H9 (cell line): ENCODE measurements around the gene CD7. TPM values are rescaled to one million over a fixed set of nuclear protein-coding genes. Genes with fewer than 3 reads are reported as not detected.

Source experiments
- DNase-seq: peaks from one replicate; pipeline ENCODE4 v3.0.0-alpha.2; 2017
- H2AFZ ChIP-seq: one replicate; pipeline ENCODE4 v1.6.1; 2013; ENCODE audit warnings: mild to moderate bottlenecking, low read length, control low read depth, moderate library complexity
- H2AK5ac ChIP-seq: 2 replicates; pipeline ENCODE4 v1.6.1; 2013; ENCODE audit warnings: low read length, control low read depth, mixed read lengths; ENCODE audit not compliant: insufficient read length
- H2BK120ac ChIP-seq: one replicate; pipeline ENCODE4 v1.6.1; 2013; ENCODE audit warnings: low read depth, mild to moderate bottlenecking, low read length, control low read depth, inconsistent platforms; ENCODE audit not compliant: poor library complexity, severe bottlenecking
- H2BK12ac ChIP-seq: 2 replicates; pipeline ENCODE4 v1.6.1; 2013; ENCODE audit warnings: low read length, control low read depth, mixed read lengths, low read depth; ENCODE audit not compliant: insufficient read length
- H2BK15ac ChIP-seq: 2 replicates; pipeline ENCODE4 v1.6.1; 2013; ENCODE audit warnings: low read depth, low read length, control low read depth
- H2BK20ac ChIP-seq: one replicate; pipeline ENCODE4 v1.6.1; 2013; ENCODE audit warnings: low read depth, mild to moderate bottlenecking, low read length, control low read depth, inconsistent platforms; ENCODE audit not compliant: poor library complexity, severe bottlenecking
- H2BK5ac ChIP-seq: 2 replicates; pipeline ENCODE4 v1.6.1; 2013; ENCODE audit warnings: low read length, control low read depth, mixed read lengths; ENCODE audit not compliant: insufficient read length
- H3K14ac ChIP-seq: 2 replicates; pipeline ENCODE4 v1.6.1; 2013; ENCODE audit warnings: low read length, control low read depth; ENCODE audit not compliant: insufficient read depth
- H3K18ac ChIP-seq: 2 replicates; pipeline ENCODE4 v1.6.1; 2013; ENCODE audit warnings: low read depth, mild to moderate bottlenecking, mixed read lengths, low read length, control low read depth; ENCODE audit not compliant: insufficient read length
- H3K23ac ChIP-seq: 2 replicates; pipeline ENCODE4 v1.6.1; 2013; ENCODE audit warnings: low read length, control low read depth, mixed read lengths, low read depth; ENCODE audit not compliant: insufficient read length
- H3K23me2 ChIP-seq: 2 replicates; pipeline ENCODE4 v1.6.1; 2013; ENCODE audit warnings: low read depth, mild to moderate bottlenecking, mixed read lengths, low read length, control low read depth; ENCODE audit not compliant: insufficient read length, poor library complexity, severe bottlenecking
- H3K27ac ChIP-seq: 2 replicates; pipeline ENCODE4 v1.5.1; 2013; ENCODE audit warnings: low read length, control low read depth, mixed read lengths, low read depth; ENCODE audit not compliant: insufficient read length
- H3K27me3 ChIP-seq: 2 replicates; pipeline ENCODE4 v1.6.1; 2013; ENCODE audit warnings: low read length, control low read depth, inconsistent platforms; ENCODE audit not compliant: insufficient read depth
- H3K4ac ChIP-seq: 2 replicates; pipeline ENCODE4 v1.6.1; 2013; ENCODE audit warnings: low read depth, mild to moderate bottlenecking, control low read depth, inconsistent platforms, low read length, moderate library complexity
- H3K4me1 ChIP-seq: 2 replicates; pipeline ENCODE4 v1.6.1; 2013; ENCODE audit warnings: low read length, control low read depth, inconsistent platforms; ENCODE audit not compliant: insufficient read depth
- H3K4me2 ChIP-seq: 2 replicates; pipeline ENCODE4 v1.6.1; 2013; ENCODE audit warnings: low read length, control low read depth, mixed read lengths; ENCODE audit not compliant: insufficient read length, insufficient read depth
- H3K56ac ChIP-seq: 2 replicates; pipeline ENCODE4 v1.6.1; 2013; ENCODE audit warnings: low read depth, mild to moderate bottlenecking, mixed read lengths, low read length, control low read depth; ENCODE audit not compliant: insufficient read length
- H3K79me1 ChIP-seq: 2 replicates; pipeline ENCODE4 v1.6.1; 2013; ENCODE audit warnings: low read depth, mild to moderate bottlenecking, moderate library complexity, low read length, control low read depth, inconsistent platforms; ENCODE audit not compliant: insufficient read depth, poor library complexity, severe bottlenecking
- H3K79me2 ChIP-seq: 2 replicates; pipeline ENCODE4 v1.6.1; 2013; ENCODE audit warnings: low read length, control low read depth, inconsistent platforms; ENCODE audit not compliant: insufficient read depth
- H3K9ac ChIP-seq: 2 replicates; pipeline ENCODE4 v1.6.1; 2013; ENCODE audit warnings: low read length, control low read depth, mixed read lengths; ENCODE audit not compliant: insufficient read length; ENCODE audit errors: extremely low read depth
- H3K9me3 ChIP-seq: one replicate; pipeline ENCODE4 v1.6.1; 2013; ENCODE audit warnings: low read depth, low read length, inconsistent platforms; ENCODE audit not compliant: control insufficient read depth
- H3T11ph ChIP-seq: one replicate; pipeline ENCODE4 v1.6.1; 2013; ENCODE audit warnings: mild to moderate bottlenecking, low read length, control low read depth, inconsistent platforms
- H4K20me1 ChIP-seq: one replicate; pipeline ENCODE4 v1.6.1; 2013; ENCODE audit not compliant: control insufficient read depth, insufficient read length, insufficient read depth
- H4K5ac ChIP-seq: 2 replicates; pipeline ENCODE4 v1.6.1; 2013; ENCODE audit warnings: low read depth, mild to moderate bottlenecking, mixed read lengths, low read length, control low read depth; ENCODE audit not compliant: insufficient read length
- H4K8ac ChIP-seq: replicated peaks from 2 replicates; pipeline ENCODE4 v1.6.1; 2013; ENCODE audit warnings: low read length, control low read depth, mixed read lengths, low read depth; ENCODE audit not compliant: insufficient read length
- H4K91ac ChIP-seq: 2 replicates; pipeline ENCODE4 v1.6.1; 2013; ENCODE audit warnings: low read depth, mild to moderate bottlenecking, moderate library complexity, mixed read lengths, low read length, control low read depth; ENCODE audit not compliant: insufficient read length
- H3K27ac Mint-ChIP-seq, 3 experiments: 2 replicates in 2 of 3; 3 replicates in 1 of 3; pipeline ENCODE4 v1.8.0; 2020 to 2021; ENCODE audit warnings: mixed read lengths in 3 of 3, mild to moderate bottlenecking in 1 of 3, moderate library complexity in 1 of 3
- H3K27me3 Mint-ChIP-seq: 2 replicates; pipeline ENCODE4 v1.8.0; 2021; ENCODE audit warnings: low read depth, mild to moderate bottlenecking, moderate library complexity, mixed read lengths
- H3K36me3 Mint-ChIP-seq, 3 experiments: 2 replicates in 2 of 3; 3 replicates in 1 of 3; pipeline ENCODE4 v1.8.0; 2020 to 2021; ENCODE audit warnings: low read depth in 3 of 3, mixed read lengths in 3 of 3; ENCODE audit not compliant: insufficient read depth in 1 of 3
- H3K4me1 Mint-ChIP-seq, 2 experiments: 2 replicates each; pipeline ENCODE4 v1.8.0; 2020; ENCODE audit warnings: mixed read lengths in 2 of 2
- H3K4me3 Mint-ChIP-seq, 2 experiments: 2 replicates in 1 of 2; 3 replicates in 1 of 2; pipeline ENCODE4 v1.8.0; 2020 to 2021; ENCODE audit warnings: mild to moderate bottlenecking in 2 of 2, mixed read lengths in 2 of 2, moderate library complexity in 1 of 2
- H3K9me3 Mint-ChIP-seq, 2 experiments: 2 replicates in 1 of 2; 3 replicates in 1 of 2; pipeline ENCODE4 v1.8.0; 2020; ENCODE audit warnings: mild to moderate bottlenecking in 2 of 2, mixed read lengths in 2 of 2, moderate library complexity in 1 of 2
- CTCF ChIP-seq: fragments of 200-600 bp; sonication (generic); conservative IDR thresholded peaks from 3 replicates; pipeline ENCODE4 v1.8.0; 2021; ENCODE audit warnings: antibody characterized with exemption, mild to moderate bottlenecking
- WGBS: extraction: QIAGEN DNeasy Blood & Tissue Kit; methylation state at CpG from one replicate; pipeline ENCODE4 v1.1.7; 2013; ENCODE audit warnings: missing lambda C conversion rate, low lambda C conversion rate, mixed read lengths; ENCODE audit not compliant: insufficient read length; ENCODE audit errors: extremely low coverage; 5-methylcytosine and 5-hydroxymethylcytosine counted together
- total RNA-seq: library from RNA; stranded (reverse); gene quantifications from 2 replicates; pipeline ENCODE4 v1.2.1, GENCODE V29; 2021

CD7 gene
- total RNA-seq, 1 experiment from 2014 or later = 0.35 TPM

- Histone ChIP-seq H3K27me3 (peaks cover 2% of the 10 kb centered on the region; the same call in 1 of the 2 replicates), H2BK15ac (0 out of 2 replicates have a peak overlapping the region, but pooled peaks have one; percentile 14), H3K4ac (no peak overlapping the region), H2BK12ac (no peak overlapping the region), H2BK120ac (no peak overlapping the region), H3K4me1 (no peaks in the 10 kb centered on the region), H4K91ac (no peak overlapping the region), H2BK20ac (no peak overlapping the region), H2AFZ (no peak overlapping the region), H3K9me3 (no peaks in the 10 kb centered on the region), H3K14ac (no peak overlapping the region), H3K9ac (no peak overlapping the region), H2BK5ac (no peak overlapping the region), H3K18ac (no peak overlapping the region), H4K20me1 (no peaks in the 10 kb centered on the region), H3K56ac (no peak overlapping the region), H4K5ac (no peak overlapping the region), H3K4me2 (no peak overlapping the region), H3K27ac (no peak overlapping the region), H3T11ph (no peak overlapping the region), H3K23me2 (no peaks in the 10 kb centered on the region), H3K79me2 (no peaks in the 10 kb centered on the region), H2AK5ac (no peak overlapping the region), H3K79me1 (no peaks in the 10 kb centered on the region), H3K23ac (no peak overlapping the region), H4K8ac (no peak overlapping the region)
- peaks cover 5 to 8% of the 10 kb centered on the region in 2 experiments; a peak in 4 of 5 replicates for H3K9me3 Mint-ChIP-seq
- no CpG with 5 or more reads among the region's 6 CpGs for WGBS
- peaks cover 41% of the 10 kb centered on the region for H3K27me3 Mint-ChIP-seq
- no peak overlapping the region for H3K27ac Mint-ChIP-seq
- H3K4me3 Mint-ChIP-seq = no peak overlapping the region
- peaks cover 0 to 4% (median 3%) of the 10 kb centered on the region in 3 experiments; a peak in 2 of 7 replicates for H3K36me3 Mint-ChIP-seq
- no peak for DNase-seq
- no peak for TF ChIP-seq CTCF
- H3K4me1 Mint-ChIP-seq = peaks cover 15 to 21% of the 10 kb centered on the region in 2 experiments
Observed at GRCh38 chr17:82365606-82366295, 48.3 kb upstream of the CD7 start.
